Fibroblast of the aortic adventitia (primary cell): Measurements from ENCODE around the gene CEACAM21. TPM values are rescaled to one million over a fixed set of nuclear protein-coding genes. Genes with fewer than 3 reads are reported as not detected.

Source experiments
- DNase-seq: peaks from one replicate; pipeline ENCODE4 v3.0.0-alpha.2; 2010; ENCODE audit warnings: low read depth
- H3K4me3 ChIP-seq: 2 replicates; pipeline ENCODE4 v1.5.1; 2011; ENCODE audit warnings: low read depth, mild to moderate bottlenecking, control low read depth, low read length, moderate library complexity
- total RNA-seq: library from RNA; depleted of rRNA; stranded (reverse); fragments of >200 nt; gene quantifications from 2 replicates; pipeline ENCODE4 v1.2.3, GENCODE V29; 2012; ENCODE audit warnings: low replicate concordance
- TF ChIP-seq, protein P1 (sequence below): IDR thresholded peaks from 2 replicates; pipeline ENCODE4 v1.5.1; 2011; ENCODE audit warnings: mild to moderate bottlenecking, low read length, control low read depth, inconsistent platforms; ENCODE audit not compliant: insufficient read depth

The CEACAM21 gene
- total RNA-seq, 1 donor = not detected

DNA sequence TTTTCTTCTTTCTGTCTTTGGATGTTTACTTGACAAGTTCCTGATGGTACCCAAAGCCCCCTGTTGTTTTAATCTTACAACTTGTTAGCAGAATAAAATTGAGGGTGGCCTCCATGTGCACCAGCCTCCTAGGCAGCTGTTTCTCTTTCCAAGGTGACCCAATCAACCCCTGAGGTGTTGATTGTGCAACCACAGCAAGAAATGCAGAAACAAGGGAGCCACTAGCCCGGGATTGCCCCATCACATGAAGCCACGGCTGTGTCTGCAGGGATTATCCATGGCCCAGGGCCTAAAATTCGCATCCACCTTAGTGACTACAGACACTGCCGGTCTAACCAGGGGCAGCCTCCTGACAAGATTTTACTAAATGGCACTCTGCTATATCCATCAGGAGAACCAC is 36.5 kb downstream of the CEACAM21 start:
- TF ChIP-seq, protein P1, sequence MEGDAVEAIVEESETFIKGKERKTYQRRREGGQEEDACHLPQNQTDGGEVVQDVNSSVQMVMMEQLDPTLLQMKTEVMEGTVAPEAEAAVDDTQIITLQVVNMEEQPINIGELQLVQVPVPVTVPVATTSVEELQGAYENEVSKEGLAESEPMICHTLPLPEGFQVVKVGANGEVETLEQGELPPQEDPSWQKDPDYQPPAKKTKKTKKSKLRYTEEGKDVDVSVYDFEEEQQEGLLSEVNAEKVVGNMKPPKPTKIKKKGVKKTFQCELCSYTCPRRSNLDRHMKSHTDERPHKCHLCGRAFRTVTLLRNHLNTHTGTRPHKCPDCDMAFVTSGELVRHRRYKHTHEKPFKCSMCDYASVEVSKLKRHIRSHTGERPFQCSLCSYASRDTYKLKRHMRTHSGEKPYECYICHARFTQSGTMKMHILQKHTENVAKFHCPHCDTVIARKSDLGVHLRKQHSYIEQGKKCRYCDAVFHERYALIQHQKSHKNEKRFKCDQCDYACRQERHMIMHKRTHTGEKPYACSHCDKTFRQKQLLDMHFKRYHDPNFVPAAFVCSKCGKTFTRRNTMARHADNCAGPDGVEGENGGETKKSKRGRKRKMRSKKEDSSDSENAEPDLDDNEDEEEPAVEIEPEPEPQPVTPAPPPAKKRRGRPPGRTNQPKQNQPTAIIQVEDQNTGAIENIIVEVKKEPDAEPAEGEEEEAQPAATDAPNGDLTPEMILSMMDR = no peak
- DNase-seq = no peak
- no peak overlapping the region for H3K4me3 ChIP-seq

DNA sequence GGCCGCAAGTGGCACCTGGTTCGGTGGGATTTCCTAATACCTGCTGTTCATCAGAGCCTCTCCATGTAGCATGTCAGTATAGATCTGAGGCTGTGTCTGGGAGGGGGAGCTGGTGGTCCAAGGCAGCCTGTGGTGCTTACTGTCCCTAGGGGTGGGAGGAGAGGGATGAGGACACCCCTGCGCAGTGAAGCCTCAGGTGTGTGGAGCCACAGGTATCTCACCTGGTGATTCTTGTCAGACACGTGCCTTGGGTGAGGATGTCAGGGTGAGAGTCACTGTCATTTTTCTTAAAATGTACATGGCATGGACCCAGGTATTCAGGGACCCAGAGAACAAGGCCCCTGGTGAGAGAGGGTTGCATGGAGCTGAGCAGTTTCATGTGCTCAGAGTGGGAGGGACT is 39.2 kb downstream of the CEACAM21 start:
- no peak for DNase-seq
- TF ChIP-seq, protein P1 = no peak
- H3K4me3 ChIP-seq = no peak overlapping the region

- TF ChIP-seq, protein P1 = no peak
- peak; percentile 21 for DNase-seq
- no peak overlapping the region for H3K4me3 ChIP-seq
Measured at GRCh38 chr19:41616792-41617621, 41.0 kb downstream of the CEACAM21 start.

DNA sequence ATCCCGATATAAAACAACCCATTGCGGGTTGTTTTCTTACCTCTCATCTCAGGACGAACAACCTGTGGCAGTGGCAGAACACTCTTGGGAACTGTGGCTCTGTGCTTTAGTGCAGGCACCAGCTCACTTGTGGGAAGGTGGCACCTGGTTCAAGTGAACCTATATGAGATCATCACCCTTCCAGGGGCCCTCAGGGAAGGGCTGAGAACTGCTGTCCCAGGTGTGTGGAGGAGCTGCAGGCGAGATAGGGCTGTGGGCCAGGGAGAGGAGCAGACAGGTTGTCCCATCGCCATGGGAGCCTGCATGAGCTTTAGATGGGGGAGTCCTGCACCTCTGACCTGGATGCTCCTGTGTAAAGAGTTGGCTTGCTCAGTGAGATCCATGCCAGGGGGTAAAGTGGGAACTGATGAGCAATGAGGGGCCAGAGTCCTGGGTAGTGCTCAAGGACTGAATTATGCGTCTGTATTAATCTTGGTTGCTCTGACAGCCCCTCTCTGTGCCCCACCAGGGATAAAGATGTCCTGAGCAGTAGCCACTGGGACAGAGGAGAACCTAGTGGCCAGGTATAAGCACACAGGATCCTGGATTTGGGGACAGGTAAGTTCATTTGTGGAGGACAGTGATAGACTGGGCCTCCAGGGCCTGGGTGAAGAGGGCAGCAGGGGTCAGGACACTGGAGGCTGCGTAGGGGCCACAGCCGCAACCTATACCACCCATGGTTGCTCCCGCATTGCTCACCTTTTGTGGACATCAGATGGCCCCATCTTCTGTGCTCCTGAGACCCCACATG is 42.2 kb downstream of the CEACAM21 start:
- no peak overlapping the region for H3K4me3 ChIP-seq
- TF ChIP-seq, protein P1 = no peak
- no peak for DNase-seq

DNA sequence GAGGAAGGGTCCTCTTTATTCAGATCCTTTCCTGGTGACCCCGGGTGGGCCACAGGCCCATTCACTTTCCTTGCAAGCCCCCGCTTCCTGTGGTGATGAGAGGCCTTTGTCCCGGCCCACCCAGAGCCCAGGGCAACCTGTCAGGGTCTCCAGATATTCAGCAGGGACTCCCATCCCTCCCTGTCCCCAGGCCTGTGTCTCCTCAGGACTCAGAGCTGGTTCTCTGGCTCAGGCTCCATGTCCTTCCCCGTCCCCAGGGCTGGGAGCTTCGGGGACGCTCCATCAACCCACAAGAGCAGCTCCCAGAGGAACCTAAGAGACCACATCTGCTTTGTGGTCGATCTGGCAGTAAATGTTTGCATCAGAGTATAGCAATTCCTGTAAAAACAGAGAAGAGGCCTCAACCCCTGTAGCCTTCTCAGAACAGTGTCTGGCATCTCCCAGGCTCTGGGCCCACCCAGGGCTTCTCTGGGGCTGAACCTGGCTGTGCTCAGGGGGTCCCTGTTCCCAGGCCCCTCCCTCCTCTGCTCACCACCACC is 43.1 kb downstream of the CEACAM21 start:
- DNase-seq = no peak
- H3K4me3 ChIP-seq = no peak overlapping the region
- TF ChIP-seq, protein P1 = no peak

- no peak for DNase-seq
Measured at GRCh38 chr19:41620171-41620570, 44.2 kb downstream of the CEACAM21 start.

More at GRCh38 chr19:41620171-41620570, 44.2 kb downstream of the CEACAM21 start:
- TF ChIP-seq, protein P1 = no peak
- H3K4me3 ChIP-seq = no peak overlapping the region
